ENCODE measurements around the gene TTC5. TPM values are rescaled to one million over a fixed set of nuclear protein-coding genes. Genes with fewer than 3 reads are reported as not detected.

Gene TTC5, protein sequence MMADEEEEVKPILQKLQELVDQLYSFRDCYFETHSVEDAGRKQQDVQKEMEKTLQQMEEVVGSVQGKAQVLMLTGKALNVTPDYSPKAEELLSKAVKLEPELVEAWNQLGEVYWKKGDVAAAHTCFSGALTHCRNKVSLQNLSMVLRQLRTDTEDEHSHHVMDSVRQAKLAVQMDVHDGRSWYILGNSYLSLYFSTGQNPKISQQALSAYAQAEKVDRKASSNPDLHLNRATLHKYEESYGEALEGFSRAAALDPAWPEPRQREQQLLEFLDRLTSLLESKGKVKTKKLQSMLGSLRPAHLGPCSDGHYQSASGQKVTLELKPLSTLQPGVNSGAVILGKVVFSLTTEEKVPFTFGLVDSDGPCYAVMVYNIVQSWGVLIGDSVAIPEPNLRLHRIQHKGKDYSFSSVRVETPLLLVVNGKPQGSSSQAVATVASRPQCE
- 15.1 and 15.3 TPM in 2 replicates for total RNA-seq (ENCODE audit: low replicate concordance)

GRCh38 chr14:20305265-20306078, at the start of gene TTC5:
TTC5 (minus strand) TSS chr14:20305951; CDS start chr14:20305937, 14 bp downstream.
- Mint-ChIP-seq H3K4me3 (peak within 1 kb of the TSS; percentile 98), H3K27me3 (ENCODE audit: insufficient read depth, low read depth) (no peaks in the 10 kb centered on the region), H3K4me1 (peaks cover 14% of the 10 kb centered on the region), H3K36me3 (peaks cover 3% of the 10 kb centered on the region), H3K27ac (peak within 1 kb of the TSS; percentile 84), H3K9me3 (peaks cover 4% of the 10 kb centered on the region)
- peak; percentile 85 for DNase-seq (ENCODE audit: low spot score)
- Histone ChIP-seq H3K4me2 (peak within 1 kb of the TSS; percentile 92), H3K79me2 (ENCODE audit: low read depth) (peaks cover 40% of the 10 kb centered on the region), H3K9me3 (ENCODE audit: low read depth) (no peaks in the 10 kb centered on the region), H4K20me1 (ENCODE audit: low read depth) (no peaks in the 10 kb centered on the region), H2AFZ (replicated peaks) (peak within 1 kb of the TSS; percentile 83), H3F3A (ENCODE audit: low read depth) (peaks cover 9% of the 10 kb centered on the region), H3K36me3 (no peaks in the 10 kb centered on the region), H3K4me1 (no peaks in the 10 kb centered on the region), H3K27me3 (no peaks in the 10 kb centered on the region), H3K27ac (no peak within 1 kb of the TSS), H3K4me3 (peak within 1 kb of the TSS; percentile 74), H3K9ac (peak within 1 kb of the TSS; percentile 60)
- TF ChIP-seq CTCF (IDR thresholded peaks at IDR 0.05) (peak; percentile 94), EZH2 (IDR thresholded peaks at IDR 0.05) (no peak), EZH2phosphoT487 (IDR thresholded peaks at IDR 0.05) (no peak)

- Histone ChIP-seq H2AFZ (replicated peaks) (no peak overlapping the region), H3F3A (ENCODE audit: low read depth) (no peaks in the 10 kb centered on the region), H3K4me2 (no peak overlapping the region), H3K79me2 (ENCODE audit: low read depth) (no peaks in the 10 kb centered on the region), H3K36me3 (peaks cover 25% of the 10 kb centered on the region), H3K9me3 (ENCODE audit: low read depth) (no peaks in the 10 kb centered on the region), H3K27me3 (no peaks in the 10 kb centered on the region), H3K9ac (no peak overlapping the region), H3K4me3 (no peak overlapping the region), H3K27ac (no peak overlapping the region), H3K4me1 (no peaks in the 10 kb centered on the region), H4K20me1 (ENCODE audit: low read depth) (no peaks in the 10 kb centered on the region)
- no peaks in the 10 kb centered on the region for H3K4me1 Mint-ChIP-seq
- no peak for DNase-seq (ENCODE audit: low spot score)
- H3K9me3 Mint-ChIP-seq, result no peaks in the 10 kb centered on the region
- H3K27ac Mint-ChIP-seq, result no peak overlapping the region
- peaks cover 42% of the 10 kb centered on the region for H3K36me3 Mint-ChIP-seq
- H3K4me3 Mint-ChIP-seq, result no peak overlapping the region
- no peak for TF ChIP-seq CTCF (IDR thresholded peaks at IDR 0.05)
- no peak for TF ChIP-seq EZH2 (IDR thresholded peaks at IDR 0.05)
- no peak for TF ChIP-seq EZH2phosphoT487 (IDR thresholded peaks at IDR 0.05)
- no peaks in the 10 kb centered on the region for H3K27me3 Mint-ChIP-seq (ENCODE audit: insufficient read depth, low read depth)
Measured at GRCh38 chr14:20350860-20351259, 45.1 kb upstream of the TTC5 start.

DNA sequence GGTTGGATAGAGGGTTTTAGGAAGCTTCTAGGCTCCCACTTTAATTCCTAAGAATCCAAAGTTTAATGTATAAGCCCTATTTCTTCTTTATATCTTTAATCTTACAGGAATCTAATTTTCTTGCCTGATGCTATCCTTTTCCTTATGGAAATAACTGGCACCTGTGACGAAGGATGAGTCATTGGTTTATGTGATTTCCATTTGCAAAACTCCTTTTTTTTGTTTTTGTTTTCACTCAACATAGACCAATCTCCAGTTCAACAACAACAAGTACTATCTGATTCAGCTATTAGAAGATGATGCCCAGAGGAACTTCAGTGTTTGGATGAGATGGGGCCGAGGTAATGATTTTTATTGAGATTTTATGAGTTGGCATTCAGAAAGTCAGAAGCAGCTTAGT, 44.5 kb upstream of the TTC5 start:
- Mint-ChIP-seq H3K4me3 (no peak overlapping the region), H3K9me3 (no peaks in the 10 kb centered on the region), H3K4me1 (no peaks in the 10 kb centered on the region), H3K27me3 (ENCODE audit: insufficient read depth, low read depth) (no peaks in the 10 kb centered on the region), H3K27ac (no peak overlapping the region), H3K36me3 (peaks cover 42% of the 10 kb centered on the region)
- peaks cover 22% of the 10 kb centered on the region for H3K36me3 ChIP-seq
- no peaks in the 10 kb centered on the region for H3K27me3 ChIP-seq
- H2AFZ ChIP-seq (replicated peaks), result no peak overlapping the region
- H3K79me2 ChIP-seq (ENCODE audit: low read depth), result peaks cover 1% of the 10 kb centered on the region
- no peak for TF ChIP-seq CTCF (IDR thresholded peaks at IDR 0.05)
- no peak for TF ChIP-seq EZH2phosphoT487 (IDR thresholded peaks at IDR 0.05)
- no peak for TF ChIP-seq EZH2 (IDR thresholded peaks at IDR 0.05)
- no peaks in the 10 kb centered on the region for H3K4me1 ChIP-seq
- no peak overlapping the region for H3K4me2 ChIP-seq
- H4K20me1 ChIP-seq (ENCODE audit: low read depth), result no peaks in the 10 kb centered on the region
- no peaks in the 10 kb centered on the region for H3F3A ChIP-seq (ENCODE audit: low read depth)
- no peaks in the 10 kb centered on the region for H3K9me3 ChIP-seq (ENCODE audit: low read depth)
- no peak overlapping the region for H3K4me3 ChIP-seq
- no peak for DNase-seq (ENCODE audit: low spot score)
- H3K9ac ChIP-seq, result no peak overlapping the region
- H3K27ac ChIP-seq, result no peak overlapping the region
